A549 treated with DMSO at 1 μM for 4 hours (cell line): ENCODE data around the gene PMS2. TPM values are rescaled to one million over a fixed set of nuclear protein-coding genes. Genes with fewer than 3 reads are reported as not detected.

Source experiments
- total RNA-seq: library from RNA; stranded (reverse); fragments of 200-300 nt; extraction: Qiagen RNA extraction; gene quantifications from 5 replicates; pipeline ENCODE4 v1.2.3, GENCODE V29; 2022; ENCODE audit warnings: low read depth

Gene PMS2, protein sequence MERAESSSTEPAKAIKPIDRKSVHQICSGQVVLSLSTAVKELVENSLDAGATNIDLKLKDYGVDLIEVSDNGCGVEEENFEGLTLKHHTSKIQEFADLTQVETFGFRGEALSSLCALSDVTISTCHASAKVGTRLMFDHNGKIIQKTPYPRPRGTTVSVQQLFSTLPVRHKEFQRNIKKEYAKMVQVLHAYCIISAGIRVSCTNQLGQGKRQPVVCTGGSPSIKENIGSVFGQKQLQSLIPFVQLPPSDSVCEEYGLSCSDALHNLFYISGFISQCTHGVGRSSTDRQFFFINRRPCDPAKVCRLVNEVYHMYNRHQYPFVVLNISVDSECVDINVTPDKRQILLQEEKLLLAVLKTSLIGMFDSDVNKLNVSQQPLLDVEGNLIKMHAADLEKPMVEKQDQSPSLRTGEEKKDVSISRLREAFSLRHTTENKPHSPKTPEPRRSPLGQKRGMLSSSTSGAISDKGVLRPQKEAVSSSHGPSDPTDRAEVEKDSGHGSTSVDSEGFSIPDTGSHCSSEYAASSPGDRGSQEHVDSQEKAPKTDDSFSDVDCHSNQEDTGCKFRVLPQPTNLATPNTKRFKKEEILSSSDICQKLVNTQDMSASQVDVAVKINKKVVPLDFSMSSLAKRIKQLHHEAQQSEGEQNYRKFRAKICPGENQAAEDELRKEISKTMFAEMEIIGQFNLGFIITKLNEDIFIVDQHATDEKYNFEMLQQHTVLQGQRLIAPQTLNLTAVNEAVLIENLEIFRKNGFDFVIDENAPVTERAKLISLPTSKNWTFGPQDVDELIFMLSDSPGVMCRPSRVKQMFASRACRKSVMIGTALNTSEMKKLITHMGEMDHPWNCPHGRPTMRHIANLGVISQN
- 12.0 to 15.3 TPM (median 14.0 TPM) in 5 replicates for total RNA-seq

GRCh38 chr7:6008668-6009611 is at the start of gene PMS2, which contains the start of gene AIMP2:
Gene PMS2, minus strand, starts transcription at chr7:6009049. Its CDS starts 30 bp downstream, at chr7:6009019.
Gene AIMP2, plus strand, starts transcription at chr7:6009272. Its CDS starts 92 bp downstream, at chr7:6009364.

DNA sequence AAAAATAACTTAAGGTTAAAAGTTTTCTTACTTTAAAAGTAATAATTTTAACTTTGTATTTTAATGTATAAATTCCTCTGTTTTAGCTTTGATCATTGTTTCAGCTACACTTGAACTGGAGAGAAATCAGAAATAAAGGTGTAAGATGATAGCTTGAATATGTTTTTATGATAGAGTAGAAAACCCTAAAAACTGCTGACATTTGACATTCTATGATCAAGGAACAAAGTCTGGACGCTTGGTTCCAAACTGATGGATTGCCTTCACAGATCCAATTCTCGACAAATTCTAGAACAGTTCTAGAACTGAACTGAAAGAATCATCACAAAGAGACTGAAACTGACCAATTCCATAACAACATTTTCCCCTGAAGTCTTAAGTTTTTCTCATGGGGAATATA is 22.1 kb upstream of the PMS2 start, which contains the start of gene ANKRD61:
Gene ANKRD61 (plus strand): TSS at position 389 of the 400 bp plus-strand sequence. CDS start 0 bp downstream, at position 389.

GRCh38 chr7:5970347-5970911 is 38.4 kb downstream of the PMS2 start, which contains the start of gene RSPH10B:
Gene RSPH10B, minus strand, starts transcription at chr7:5970689. Its CDS starts 3,573 bp downstream, at chr7:5967116.

Other genes with a start within 250 kb of the PMS2 start
- gene RNF216, start 227.4 kb downstream of the PMS2 start, total RNA-seq = 25.8 to 30.0 TPM (median 28.7 TPM) in 5 replicates
- not detected in 5 replicates for gene OCM, start 128.3 kb downstream of the PMS2 start, total RNA-seq
- 71.5 to 97.5 TPM (median 79.1 TPM) in 5 replicates for gene CCZ1, start 110.3 kb downstream of the PMS2 start, total RNA-seq
- gene RSPH10B, start 38.4 kb downstream of the PMS2 start, total RNA-seq = 0.09 to 0.27 TPM (median 0.12 TPM) in 4 of 5 replicates, not detected in the other
- gene AIMP2, start 223 bp upstream of the PMS2 start, total RNA-seq = 85.7 to 94.1 TPM (median 92.5 TPM) in 5 replicates
- gene ANKRD61, start 22.3 kb upstream of the PMS2 start, total RNA-seq = 0.50 to 0.99 TPM (median 0.78 TPM) in 5 replicates
- 56.2 to 87.6 TPM (median 81.8 TPM) in 5 replicates for gene EIF2AK1, start 50.1 kb upstream of the PMS2 start, total RNA-seq
- gene USP42, start 95.9 kb upstream of the PMS2 start, total RNA-seq = 7.1 to 8.8 TPM (median 8.7 TPM) in 5 replicates